NCI-H2081 treated with DMSO at 0.1 percent for 48 hours (cell line): ENCODE results near the gene GPR55.
"Not testable (repeated sequence)": the region's sequence is repeated elsewhere in the genome, so short reads cannot be mapped to it uniquely, and the experiment has no call there.

Experiments
- DNase-seq: peaks from one replicate; lab custom pipeline; 2025; lab: John Stamatoyannopoulos, UW

Gene GPR55

DNA sequence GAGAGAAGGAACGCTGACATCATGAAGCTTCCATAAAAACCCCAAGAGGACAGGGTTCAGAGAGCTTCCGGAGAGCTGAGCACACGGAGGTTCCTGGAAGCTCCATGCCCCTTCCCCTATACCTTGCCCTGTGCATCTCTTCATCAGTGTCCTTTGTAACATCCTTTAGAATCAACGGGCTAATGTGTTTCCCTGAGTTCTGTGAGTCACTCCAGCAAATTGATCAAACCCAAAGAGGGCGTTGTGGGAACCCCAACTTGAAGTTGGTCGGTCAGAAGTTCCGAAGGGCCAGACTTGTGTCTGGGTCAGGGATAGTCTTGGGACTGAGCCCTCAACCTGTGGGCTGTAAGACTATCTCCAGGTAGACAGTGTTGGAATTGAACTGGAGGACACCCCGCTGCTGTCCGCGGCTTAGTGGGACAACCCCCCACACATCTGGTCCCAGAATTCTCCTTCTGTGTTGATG, 25.9 kb upstream of the GPR55 start:
- no peak for DNase-seq

DNA sequence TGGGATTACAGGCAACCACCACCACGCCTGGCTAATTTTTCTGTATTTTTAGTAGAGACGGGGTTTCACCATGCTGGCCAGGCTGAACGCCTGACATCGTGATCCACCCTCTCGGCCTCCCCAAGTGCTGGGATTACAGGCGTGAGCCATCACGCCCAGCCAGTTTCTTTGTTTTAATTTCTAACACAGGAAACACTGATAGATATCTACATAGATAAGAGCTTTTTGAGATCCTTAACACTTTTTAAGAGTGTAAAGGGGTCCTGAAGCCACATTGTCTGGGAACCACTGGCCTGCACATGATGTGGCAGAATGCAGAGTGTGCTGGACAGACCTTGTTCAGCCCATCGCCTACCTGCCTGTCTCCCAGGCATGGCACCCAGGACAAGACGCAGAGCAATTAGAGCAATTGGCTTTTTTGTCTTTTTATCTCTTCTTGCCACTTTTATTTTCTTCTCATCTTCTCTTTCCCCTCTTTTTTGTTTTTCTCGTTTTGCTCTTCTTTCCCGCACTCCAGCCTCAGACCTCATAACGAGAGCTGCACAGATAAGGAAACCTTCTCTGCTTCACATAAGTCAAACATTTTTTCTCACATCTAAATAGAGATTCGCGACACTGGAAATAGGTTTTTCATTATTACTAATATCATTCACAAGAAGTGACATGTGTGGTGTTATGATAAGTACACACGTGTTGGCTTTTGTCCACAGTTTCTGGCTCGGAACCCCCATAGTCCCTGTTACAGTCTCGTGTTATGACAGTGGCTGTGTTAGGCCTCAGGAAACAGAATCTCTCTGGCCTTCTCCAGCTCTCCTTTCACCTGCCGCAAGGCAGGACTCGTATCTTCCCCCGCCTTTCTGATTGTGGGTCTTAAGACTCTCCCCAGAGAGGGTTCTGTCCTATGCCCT, 25.2 kb upstream of the GPR55 start:
- DNase-seq = no peak

DNA sequence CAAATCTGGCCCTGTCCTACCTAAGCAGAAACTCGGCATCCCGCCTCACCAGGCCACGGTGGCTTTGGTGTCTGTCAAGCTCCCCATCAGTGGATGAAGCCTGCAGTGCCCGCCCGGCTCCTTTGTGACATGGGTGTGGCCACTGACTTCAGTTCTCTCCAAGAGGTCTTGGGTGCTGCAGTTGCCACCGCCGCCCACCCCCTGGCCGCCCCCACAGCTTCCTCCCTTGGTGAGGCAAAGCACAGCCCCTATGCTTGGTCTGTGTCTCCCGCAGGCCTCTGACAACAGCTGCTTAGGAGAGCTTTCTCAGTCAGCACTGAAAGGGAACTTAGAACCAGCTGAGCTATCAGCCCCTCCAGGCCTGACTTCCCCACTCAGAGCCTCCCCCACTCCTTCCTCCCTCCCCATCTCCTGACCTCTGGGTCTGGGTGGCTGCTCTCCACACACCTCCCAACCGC, 22.9 kb upstream of the GPR55 start:
- no peak for DNase-seq

DNA sequence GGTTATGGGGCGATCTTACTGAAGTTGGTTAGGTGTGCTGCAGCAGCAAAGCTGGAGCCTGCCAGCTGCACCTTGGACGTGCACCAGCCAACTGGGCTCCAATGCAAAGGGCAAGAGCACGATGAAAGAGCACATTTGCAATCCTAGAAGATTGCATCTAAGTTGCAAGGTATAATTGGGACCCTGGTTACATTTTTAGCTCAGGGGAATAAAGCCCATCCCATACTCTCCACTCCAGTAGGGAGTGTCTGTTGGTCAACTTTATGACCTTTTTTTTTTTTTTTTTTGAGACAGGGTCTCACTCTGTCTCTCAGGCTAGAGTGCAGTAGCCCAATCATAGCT, 22.2 kb upstream of the GPR55 start:
- no peak for DNase-seq

DNA sequence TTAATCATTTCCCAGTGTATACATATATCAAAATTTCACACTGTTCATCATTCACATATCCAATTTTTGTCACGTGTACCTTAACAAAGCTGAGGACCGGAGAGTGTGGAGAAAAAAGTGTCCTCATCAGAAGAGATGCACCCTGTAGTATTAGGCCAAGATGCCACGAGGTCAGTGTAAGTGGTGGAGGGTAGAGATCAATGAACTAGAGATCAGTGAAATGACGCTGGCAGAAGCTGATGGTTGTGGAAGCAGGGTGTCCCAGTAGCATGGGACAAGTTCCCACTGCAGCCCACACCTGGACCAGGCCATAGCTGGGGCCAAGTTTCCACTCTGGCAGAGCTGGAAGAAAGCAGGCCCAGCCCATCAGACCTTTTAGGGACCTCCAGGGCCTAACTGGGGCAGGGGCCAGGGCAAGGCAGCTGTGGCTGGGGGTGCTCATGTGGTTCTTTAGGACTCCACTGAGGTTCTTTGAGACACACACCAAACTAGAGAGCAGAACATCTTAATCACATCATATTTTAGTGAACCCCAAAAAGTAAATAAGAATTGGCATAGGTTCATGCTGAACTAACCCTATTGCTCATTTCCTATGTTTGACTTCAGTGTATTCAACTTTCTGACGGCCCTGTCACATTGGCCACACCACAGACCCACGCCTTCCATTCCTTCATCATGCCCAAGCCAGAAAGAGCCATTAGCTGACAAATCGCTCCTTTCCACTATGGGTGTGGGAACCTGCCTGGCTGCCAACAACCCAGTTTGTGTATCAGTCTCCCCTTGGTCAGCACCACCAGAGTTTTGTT, 21.6 kb upstream of the GPR55 start:
- DNase-seq = no peak

DNA sequence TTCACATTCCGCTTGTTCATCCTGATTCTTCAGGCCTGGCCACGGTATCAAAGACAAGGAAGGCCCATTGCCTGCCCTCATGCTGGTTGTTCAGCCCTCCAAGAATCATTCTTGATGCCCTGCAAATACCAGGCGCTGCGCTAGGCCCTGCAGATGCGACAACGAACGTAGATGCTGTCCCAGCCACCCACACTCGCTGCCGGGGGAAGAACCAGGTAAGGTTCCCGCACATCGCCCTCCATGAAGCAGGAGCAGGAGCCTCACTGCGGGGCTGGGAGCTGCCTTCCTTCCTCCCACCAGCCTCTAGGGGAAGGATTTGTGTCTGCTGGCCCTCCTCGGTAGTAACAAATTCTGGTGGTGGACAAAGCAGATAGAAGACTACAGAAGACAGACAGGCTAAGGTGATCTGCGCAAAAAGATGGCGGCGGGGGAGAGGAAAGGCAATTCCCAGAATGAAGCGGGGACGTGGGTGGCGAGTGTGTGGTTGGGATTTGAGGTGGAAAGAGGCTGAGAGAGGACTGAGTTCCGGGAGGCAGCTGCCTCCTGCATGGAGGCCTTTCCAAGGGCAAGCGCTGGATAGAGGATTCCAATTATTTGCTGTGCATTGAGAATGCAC, 19.8 kb upstream of the GPR55 start:
- no peak for DNase-seq

DNA sequence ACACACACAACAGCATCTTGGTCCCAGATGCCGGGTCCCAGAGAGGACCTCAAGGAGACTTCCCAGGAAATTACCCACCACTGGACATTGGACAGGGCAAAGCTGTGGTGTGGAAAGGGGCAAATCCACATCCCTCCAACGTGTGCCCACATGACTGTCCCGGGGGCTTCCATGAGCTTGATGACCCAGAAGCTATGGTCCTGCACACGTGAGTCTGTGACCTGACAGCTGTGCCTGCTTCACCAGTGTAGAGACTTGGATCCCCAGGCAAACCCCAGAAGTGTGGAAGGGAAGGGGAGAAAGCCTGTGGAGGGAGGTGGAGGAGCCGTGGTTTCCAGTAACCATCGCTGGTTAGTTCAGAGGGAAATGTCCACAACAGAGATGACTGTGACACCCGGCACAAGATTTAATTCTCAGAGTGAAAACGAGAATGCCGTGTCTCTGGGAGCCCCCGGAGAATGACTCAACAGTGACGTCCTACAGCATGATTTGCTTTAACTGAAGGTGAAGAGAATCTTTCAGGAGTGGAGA, 19.1 kb upstream of the GPR55 start:
- no peak for DNase-seq

DNA sequence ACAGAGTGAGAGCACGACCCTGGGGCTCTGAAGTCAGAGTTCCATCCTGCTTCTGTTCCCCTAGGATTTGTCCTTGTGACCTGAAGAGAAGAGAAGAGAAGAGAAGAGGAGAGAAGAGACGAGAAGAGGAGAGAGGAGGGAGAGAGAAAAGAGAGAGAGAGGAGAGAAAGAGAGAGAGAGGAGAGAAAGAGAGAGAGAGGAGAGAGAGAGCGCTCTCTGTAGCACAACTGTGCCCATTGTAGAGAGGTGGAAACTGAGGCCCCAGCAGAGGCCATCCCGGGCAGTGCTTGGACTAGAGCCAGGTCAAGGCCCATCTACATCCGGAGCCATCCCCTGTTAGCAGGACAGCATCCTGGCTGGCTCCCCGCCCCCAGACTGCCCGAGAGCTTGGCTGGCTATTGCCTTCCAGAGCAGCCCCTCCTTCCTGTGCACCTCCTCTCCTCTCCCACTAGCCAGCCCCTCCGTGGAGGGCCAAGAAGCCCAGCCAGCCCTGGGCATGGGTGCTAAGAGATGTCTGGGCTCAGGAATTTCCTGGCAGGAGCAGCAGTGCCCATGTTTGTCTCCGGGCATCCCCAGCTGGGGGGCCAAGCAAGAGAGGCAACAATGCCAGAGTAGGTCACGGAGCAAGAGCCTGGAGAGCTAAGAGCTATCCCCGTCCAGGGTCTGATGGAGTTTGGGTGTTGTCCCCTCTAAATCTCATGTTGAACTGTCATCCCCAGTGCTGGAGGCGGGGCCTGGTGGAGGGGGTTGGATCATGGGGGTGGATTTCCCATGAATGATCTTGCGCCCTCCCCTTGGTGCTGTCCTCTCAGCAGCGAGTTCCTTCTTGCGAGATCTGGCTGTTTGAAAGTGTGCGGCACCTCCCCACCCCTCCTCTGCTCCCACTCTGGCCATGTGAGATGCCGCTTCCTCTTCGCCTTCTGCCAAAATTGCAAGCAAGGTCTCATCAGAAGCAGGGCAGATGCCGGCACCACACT, 18.2 kb upstream of the GPR55 start:
- no peak for DNase-seq

DNA sequence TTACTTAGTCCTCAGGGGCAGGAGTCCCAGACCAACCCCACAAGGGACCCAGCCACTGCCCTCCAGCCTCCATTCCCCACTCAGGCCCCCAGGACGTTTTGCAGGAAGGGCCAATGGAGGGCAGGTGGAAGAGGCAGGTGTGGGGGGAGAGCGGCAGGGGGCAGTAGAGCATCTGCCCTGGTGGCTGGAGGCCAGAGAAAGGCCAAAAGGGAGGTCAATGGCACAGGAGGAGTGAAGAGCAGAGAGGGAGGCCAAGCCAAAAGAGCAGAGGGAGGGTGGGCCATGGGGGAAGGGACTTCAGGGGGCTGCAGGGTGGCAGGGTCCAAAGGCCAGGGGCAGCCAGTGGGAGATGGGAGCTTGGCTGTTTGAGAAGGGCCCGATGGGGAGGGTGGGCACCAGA, 17.3 kb upstream of the GPR55 start:
- DNase-seq = no peak

DNA sequence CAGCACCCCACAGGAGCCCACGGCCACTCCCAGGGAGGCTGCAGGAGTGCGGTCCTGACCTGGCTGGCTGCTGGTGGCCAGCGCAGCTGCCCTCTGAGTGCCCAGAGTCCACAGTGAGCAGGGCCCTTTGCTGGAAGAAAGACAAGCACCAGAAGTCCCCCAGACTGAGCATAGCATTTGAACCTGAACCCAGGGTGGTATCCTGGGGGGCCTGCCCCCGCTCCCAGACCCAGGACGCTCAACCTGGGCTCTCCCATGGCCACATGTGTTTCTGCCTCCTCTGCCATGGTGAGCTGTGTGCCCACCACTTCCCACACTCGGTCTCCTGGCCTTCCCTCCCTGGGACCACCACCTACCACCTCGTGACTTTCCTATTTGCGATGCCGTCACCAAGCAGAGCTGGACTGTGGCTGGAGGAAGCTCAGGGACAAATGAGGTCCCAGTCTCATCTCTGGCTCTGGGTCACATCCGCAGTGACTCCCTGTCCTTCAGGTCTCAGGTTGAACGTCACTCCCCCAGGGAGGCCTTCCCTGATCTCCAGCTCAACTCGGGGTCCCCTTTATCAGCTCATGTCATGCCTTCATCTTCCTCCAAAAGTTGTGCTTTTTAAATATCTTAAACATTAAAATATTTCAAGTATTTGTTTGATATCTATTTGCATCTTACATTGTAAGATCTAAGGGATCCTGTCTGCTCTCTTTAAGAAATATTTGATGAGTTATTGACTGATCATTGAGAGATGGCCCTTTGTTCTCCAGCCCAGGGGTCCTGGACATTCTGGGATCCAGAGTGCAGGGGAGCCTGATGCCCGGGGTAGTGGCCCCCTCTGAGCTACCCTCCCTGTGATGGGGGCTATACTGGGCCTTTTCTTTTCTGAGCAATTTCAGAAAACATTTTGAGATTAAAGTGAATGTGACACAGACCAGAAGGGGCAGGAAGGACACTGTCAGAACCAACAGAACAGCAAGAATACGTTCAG, 16.4 kb upstream of the GPR55 start:
- DNase-seq = no peak

DNA sequence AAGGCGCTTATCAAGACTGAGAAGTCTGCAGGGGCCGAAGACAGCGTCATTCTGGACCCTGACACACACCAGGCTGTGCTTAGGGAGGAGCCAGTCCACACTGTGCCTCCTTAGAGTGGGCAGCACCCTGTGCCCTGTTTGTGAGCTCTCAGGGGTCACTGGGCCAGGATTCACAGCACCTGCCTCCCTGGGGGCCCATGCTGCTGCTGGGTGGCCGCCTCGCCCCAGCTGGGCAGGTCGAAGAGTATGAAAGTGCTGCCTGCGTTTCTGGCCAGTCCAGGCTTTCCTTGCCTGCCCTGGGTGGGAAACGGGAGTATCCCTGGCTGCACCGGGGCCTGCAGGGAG, 15.4 kb upstream of the GPR55 start:
- no peak for DNase-seq

DNA sequence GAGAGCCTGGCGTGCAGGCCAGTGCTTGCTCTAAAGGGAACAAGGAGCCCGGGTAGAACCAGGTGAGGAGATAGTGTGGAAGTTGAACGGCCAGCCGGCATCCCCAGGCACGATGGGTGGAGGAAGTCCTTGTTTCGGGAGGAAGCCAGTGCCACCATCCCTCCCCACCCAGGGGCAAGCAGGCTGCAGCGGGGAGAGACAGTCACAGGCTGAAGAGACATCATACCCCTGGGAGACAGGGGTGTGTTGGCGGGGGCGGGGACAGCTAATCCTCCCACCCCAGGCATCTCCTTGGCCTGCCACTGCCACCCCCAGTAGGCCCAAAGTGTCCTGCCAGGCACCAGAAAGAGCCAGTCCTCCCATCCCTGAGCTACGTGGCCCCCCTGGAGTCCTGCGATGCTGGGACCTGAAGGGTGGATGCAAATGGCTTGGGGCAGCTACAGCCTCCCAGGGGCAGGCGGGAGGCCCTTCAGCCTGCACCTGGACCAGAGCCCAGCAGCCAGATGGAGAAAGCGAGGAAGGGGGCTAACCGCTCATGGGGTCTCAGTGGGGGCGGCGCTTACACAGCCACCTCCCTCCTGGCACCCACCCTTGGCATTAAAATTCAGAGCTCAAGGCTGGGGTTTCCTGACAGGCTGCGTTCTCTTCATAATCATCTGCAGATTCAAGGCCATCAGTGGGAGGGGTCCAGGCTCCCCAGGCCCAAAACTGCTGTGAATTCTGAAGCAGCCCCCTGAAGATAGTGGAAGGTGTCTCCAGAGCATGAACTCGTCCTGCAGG, 14.8 kb upstream of the GPR55 start:
- DNase-seq = no peak

DNA sequence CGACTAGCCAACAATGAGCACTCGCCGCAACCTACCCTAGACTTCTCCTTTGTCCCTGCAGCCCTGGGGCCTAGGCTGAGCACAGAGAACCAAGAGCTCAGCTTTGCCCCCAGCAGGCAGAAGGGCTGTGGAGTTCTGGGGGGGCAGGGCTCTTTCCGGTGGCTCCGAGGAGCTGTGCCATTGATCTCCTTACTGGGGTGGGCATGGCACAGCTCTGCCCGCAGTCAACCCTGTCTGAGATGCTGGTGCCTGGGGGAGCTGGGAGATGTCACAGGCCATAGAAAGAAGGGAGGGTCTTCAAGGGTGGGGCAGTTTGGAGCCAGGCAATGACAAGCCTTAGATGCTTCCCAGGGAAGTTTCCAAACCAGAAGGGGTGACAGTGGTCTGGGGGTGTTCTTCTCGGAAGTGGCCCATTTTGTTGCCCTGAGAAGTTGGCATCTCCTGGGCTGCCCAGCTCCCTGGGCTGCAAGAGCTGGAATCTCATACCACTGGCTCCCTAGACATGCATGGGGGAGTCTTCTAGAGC, 14.1 kb upstream of the GPR55 start:
- DNase-seq = no peak

DNA sequence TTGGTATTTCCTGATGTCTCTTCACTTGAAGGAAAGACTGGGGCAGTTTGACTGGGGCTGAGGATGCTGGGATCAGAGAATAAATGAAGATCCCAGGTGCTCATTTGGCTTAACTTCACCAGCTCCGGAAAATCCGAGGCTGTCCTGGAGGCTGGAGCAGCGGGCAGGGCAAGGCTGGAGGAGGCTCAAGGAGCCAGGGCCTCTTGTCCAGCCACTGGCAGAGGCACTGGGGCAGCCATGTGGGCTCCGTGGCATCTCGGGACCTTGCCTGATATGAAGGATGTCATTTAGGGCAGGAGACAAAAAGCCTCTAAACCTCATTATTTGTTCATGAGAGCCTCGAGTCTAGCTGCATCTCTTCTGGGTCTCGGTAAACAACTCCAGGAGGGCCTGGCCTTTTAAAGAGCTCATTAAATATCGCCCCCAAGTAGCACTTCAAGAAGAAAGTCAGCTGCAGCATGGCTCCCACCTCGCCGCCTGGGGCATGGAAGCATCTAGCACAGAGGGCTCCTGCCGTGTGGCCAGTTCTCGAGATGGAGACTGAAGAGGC, 13.5 kb upstream of the GPR55 start:
- no peak for DNase-seq

DNA sequence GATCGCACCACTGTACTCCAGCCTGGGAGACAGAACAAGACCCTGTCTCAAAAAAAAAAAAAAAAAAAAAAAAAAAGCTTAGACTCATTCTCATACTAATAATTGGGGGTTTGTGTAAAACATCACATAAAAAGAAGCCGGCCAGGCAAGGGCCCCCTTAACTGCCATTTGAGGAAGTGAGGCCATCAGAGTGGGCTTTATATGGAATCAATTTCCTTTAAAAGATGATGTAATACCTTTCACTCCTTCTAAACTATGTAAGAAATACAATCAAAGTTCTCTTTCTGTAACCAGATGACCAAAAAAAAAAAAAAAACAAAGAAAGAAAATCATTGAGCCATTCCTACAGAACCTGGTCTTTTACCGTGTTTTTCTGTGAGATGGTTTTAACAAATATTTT, 13.1 kb upstream of the GPR55 start:
- DNase-seq = no peak

DNA sequence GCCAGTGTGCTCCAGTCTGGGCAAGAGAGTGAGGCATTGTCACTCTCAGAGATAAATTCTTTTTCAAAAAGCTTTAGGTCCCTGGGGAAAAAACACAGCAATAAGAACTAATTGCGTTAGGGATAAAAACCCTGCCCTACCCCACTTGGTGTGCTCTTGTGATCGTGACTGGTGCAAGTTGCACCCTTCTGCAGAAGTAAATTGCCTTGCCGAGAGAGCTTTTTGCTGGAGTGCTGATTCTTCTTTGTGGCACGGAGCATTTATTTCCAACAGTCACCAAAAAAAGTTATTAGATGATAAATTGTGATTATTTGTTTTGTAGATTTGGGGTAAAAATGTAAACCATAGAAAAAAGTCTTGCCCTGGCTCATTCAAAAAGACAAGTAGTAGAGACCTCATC, 12.3 kb upstream of the GPR55 start:
- DNase-seq = no peak

DNA sequence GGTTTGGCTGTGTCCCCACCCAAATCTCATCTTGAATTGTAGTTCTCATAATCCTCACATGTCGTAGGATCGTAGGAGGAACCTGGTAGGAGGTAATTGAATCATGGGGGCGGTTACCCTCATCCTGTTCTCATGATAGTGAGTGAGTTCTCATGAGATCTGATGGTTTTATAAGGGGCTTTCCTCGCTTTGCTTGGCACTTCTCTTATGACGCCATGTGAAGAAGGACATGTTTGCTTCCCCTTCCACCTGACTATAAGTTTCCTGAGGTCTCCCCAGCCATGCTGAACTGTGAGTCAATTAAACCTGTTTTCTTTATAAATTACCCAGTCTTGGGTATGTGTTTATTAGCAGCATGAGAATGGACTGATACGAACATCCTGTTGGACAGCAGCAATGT, 11.2 kb upstream of the GPR55 start:
- not testable (repeated sequence) for DNase-seq

DNA sequence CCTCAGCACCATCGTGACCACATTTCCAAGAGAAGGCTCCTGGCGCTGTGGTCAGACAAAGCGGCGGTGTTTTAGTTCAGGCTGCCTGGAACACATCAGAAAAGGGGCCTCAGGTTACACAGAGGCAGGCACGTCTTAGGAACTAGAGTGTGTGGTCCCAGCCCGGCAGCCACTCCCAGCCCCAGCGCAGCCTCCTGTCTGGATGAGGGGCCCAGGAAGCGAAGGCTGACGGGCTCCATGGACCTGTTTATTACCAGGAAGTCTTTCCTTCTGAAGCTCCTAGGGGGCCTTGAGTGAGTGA, 10.0 kb upstream of the GPR55 start:
- no peak for DNase-seq
